K562 (cell line): ENCODE data around the gene PI4K2A. TPM values are rescaled to one million over a fixed set of nuclear protein-coding genes. Genes with fewer than 3 reads are reported as not detected.

Experiments
- CBX3 ChIP-seq, 2 experiments: IDR thresholded peaks; 1 replicate in 1 of 2; 2 replicates in 1 of 2; pipeline ENCODE4 v1.6.1; 2012; ENCODE audit warnings: inconsistent platforms in 2 of 2, low read length in 2 of 2, borderline replicate concordance in 1 of 2, control low read depth in 1 of 2
- CHD2 ChIP-seq: IDR thresholded peaks from 2 replicates; pipeline ENCODE4 v1.6.1; 2011; ENCODE audit warnings: low read depth, low read length
- HMG20A ChIP-seq: fragments of 450-650 bp; formaldehyde crosslinking; conservative IDR thresholded peaks from 2 replicates; pipeline ENCODE4 v1.4.0; 2020; ENCODE audit warnings: mild to moderate bottlenecking, mixed read lengths
- L3MBTL2 ChIP-seq: fragments of 450-650 bp; IDR thresholded peaks from 2 replicates; pipeline ENCODE4 v1.6.1; 2016; ENCODE audit warnings: mild to moderate bottlenecking, moderate library complexity
- MGA ChIP-seq: fragments of 450-650 bp; IDR thresholded peaks from 2 replicates; pipeline ENCODE4 v1.6.1; 2016; ENCODE audit warnings: mild to moderate bottlenecking, moderate library complexity
- MTA3 ChIP-seq: fragments of 450-650 bp; formaldehyde crosslinking; IDR thresholded peaks from 2 replicates; pipeline ENCODE4 v1.6.1; 2017; ENCODE audit warnings: mild to moderate bottlenecking, borderline replicate concordance
- SAFB ChIP-seq: fragments of 200-400 bp; formaldehyde crosslinking; IDR thresholded peaks from 2 replicates; pipeline ENCODE4 v1.6.1; 2017; ENCODE audit warnings: low read depth, low read length, borderline replicate concordance
- SPI1 ChIP-seq: IDR thresholded peaks from 2 replicates; pipeline ENCODE4 v1.6.1; 2011; ENCODE audit warnings: low read depth, low read length, control low read depth, borderline replicate concordance
- THRA ChIP-seq: fragments of 450-650 bp; IDR thresholded peaks from 2 replicates; pipeline ENCODE4 v1.6.1; 2017; ENCODE audit warnings: mild to moderate bottlenecking, moderate library complexity
- USF2 ChIP-seq: sonication (generic); formaldehyde crosslinking; IDR thresholded peaks from 2 replicates; pipeline ENCODE4 v1.5.0; 2020; ENCODE audit warnings: missing genetic modification reagents
- ZBTB34 ChIP-seq: fragments of 250-450 bp; sonication (Bioruptor Pico); IDR thresholded peaks from 2 replicates; pipeline ENCODE4 v1.8.0; 2021; ENCODE audit warnings: mild to moderate bottlenecking, moderate library complexity
- ZNF655 ChIP-seq: fragments of 250-450 bp; sonication (Bioruptor Pico); IDR thresholded peaks from 2 replicates; pipeline ENCODE4 v1.5.0; 2021
- polyA plus RNA-seq, 8 experiments: library from polyadenylated mRNA; depleted of rRNA in 4 of 8; stranded (reverse) in 5 of 8; unstranded in 3 of 8; fragments of >200 nt; fragmentation: Nextera tagmentation in 2 of 8; fragmentation: Illumina TruSeq in 1 of 8; extraction: Ambion mirVana in 2 of 8; extraction: Trizol in 1 of 8; gene quantifications; 2 replicates each; pipeline versions ENCODE4 v1.2.1 to v1.2.3, GENCODE V29; 2011 to 2014; ENCODE audit warnings: inconsistent platforms in 1 of 8, missing spikeins in 1 of 8
- total RNA-seq, 7 experiments: library from RNA; depleted of rRNA in 6 of 7; stranded (reverse); fragments of >200 nt in 6 of 7; fragmentation: Illumina TruSeq in 2 of 7; extraction: Trizol in 2 of 7; gene quantifications; 2 replicates each; pipeline versions ENCODE4 v1.2.1 to v1.2.3, GENCODE V29; 2011 to 2021; ENCODE audit warnings: low replicate concordance in 1 of 7

PI4K2A gene
- total and polyA plus RNA-seq, 9 of the 15 experiments (the other 6 are each of a cell fraction or from before 2014, with no cell fraction given) = 4.4 to 28.4 (median 16.5) TPM

DNA sequence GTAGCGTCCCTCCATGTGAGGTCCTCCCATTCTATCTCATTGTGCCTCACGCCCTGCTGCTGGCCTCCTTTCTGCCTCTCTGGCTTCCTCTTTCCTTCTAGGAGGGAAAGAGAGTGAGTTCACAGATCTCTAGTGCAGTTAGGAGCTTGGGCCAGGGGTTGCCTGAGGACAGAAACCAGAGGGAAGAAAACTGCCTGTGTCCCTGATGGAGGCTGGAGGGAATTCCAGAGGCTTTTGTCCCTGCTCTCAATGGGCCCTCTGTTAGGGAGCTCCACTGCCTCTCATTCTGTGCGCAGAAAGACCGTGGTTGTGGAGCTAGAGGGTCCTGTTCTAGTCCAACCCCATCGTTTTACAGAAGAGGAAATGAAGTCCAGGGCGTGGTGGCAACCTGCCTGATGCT, 77.7 kb downstream of the PI4K2A start (continued):
- TF ChIP-seq MGA (no peak), HMG20A (CRISPR knock-in tag) (no peak), L3MBTL2 (peak; percentile 50; the same call in 1 of the 2 replicates), USF2 (no peak), THRA (peak; percentile 68), MTA3 (0 out of 2 replicates have a peak, but pooled peaks have one; percentile 16), ZNF655 (CRISPR knock-in tag) (no peak), SAFB (no peak), CBX3 (IDR thresholded peaks at IDR 0.05; ENCODE audit: borderline replicate concordance in 1 of 2, low read length in 2 of 2) (no peak), CHD2 (no peak), ZBTB34 (CRISPR knock-in tag) (no peak), SPI1 (peak; percentile 92)
